GM19395 (cell line): ENCODE measurements around the gene SAMMSON.

Experiments
- ATAC-seq: cut with Tn5 transposase; IDR thresholded peaks from one replicate; pipeline ENCODE4 v1.9.1; 2021; ENCODE audit warnings: mild to moderate bottlenecking, moderate library complexity; ENCODE audit not compliant: unreplicated experiment

Gene SAMMSON

DNA sequence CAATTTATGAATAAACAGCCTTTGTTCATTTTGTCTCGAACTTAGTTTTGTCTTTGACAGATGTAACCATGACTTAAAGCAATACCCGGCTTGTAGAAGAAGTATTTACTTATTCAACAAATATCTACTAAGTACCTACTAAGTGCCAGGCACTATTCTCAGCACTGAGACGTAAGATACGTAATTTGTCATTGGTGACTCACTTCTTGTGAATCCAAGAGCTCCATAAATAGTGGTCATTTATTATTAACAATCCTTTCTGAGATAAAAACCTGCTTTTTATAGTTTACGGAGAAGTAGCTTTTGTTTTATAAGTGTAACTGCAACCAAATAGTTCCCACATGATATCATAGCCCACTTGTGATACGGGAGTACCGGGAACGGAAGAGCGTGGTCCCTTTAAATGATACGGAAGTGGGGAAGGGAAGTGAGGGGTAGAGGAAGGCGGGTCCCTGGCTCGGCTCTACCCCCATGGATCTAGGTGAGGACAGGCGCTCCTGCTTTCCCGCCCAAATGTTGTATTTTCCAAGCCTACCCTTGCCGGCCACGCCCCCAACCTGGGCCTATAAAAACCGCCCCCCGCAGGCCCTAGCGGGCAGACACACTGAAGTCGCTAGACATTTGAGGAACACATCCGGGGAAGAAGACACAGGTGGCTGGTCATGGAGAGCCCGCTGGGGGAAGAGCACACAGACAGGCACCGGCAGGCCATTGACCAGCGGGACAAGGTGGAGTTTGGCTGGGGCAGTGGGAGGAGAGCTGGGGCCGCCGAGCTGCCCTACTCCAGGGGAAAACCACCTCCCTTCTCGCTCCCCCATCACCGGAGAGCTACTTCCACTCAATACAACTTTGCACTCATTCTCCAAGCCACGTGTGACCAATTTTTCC is at the start of gene SAMMSON:
TSS of gene SAMMSON (plus strand) at position 594 of the 888 bp plus-strand sequence.
- ATAC-seq = no peak

DNA sequence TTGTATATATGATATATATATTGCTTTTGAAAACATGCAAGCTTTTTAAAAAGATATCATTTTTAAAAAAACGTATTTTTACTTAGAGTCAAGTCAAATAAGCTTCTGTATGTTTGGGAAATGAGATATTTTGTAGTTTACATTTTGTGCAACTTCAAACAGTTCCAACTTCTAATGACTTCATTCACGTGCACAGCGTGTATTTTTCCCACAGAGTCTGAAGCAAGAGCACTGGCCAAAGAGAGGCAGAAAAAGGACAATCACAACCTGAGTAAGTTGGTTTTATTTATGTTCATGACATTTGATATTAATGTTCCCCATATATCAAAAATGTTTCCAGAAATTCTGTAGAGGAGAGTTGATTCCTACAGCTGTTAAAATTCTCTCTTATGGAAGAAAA is 47.9 kb upstream of the SAMMSON start:
- ATAC-seq = no peak

GRCh38 chr3:69959581-69959980 is 40.0 kb upstream of the SAMMSON start:
- no peak for ATAC-seq

DNA sequence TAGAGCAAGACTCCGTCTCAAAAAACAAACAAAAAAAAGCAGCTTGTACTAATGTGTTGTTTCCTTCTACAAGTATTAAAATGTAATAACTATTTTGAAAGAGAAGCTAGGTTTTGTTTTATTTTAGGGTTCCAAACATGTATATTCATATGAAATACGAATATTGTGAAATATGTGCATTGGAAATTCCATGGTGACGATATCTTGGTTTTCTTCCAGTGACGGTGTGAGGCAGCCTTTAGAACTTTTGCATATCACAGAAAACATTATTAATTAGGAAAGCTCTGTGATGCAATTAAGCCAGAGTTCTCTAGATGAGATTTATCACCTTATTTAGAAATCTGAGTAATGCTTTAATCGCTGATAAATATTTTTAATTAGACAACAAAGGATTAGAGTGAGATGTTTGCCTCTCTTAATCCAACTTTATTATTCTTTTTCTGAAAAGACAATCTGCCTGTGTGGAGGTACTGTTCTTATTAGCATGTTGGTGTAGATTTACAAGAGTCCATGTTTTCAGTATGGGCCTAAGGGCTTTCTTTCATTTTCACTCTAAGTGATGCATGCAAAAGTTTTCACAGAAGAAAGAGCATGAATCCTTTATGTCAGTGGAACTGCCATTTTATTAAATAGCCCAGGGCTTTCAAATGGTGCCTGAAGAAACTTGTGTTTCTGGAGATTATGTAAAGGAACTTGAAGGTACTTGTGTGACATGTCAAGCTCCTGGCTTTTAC is 37.7 kb upstream of the SAMMSON start:
- ATAC-seq = no peak

- ATAC-seq = no peak
Observed at GRCh38 chr3:69963643-69964042, 35.9 kb upstream of the SAMMSON start.

DNA sequence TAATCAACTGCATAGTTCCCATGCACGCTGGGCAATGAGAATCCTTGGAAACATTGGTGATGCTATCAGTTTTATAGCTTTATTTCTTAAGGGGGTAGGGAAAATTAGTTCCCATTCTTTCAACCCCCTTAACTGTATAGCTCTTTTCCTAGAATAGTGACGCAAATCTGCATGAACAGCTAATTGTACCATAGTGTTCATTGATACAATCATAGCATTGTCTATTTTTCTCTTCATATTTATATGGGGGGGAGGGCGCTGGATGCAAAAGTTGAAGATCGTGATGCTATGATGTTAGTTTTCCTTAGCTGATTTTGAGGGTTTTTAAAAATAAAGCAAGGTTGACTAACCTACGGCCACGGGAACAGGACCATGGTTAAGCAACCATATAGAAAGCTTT is 32.4 kb upstream of the SAMMSON start:
- no peak for ATAC-seq

DNA sequence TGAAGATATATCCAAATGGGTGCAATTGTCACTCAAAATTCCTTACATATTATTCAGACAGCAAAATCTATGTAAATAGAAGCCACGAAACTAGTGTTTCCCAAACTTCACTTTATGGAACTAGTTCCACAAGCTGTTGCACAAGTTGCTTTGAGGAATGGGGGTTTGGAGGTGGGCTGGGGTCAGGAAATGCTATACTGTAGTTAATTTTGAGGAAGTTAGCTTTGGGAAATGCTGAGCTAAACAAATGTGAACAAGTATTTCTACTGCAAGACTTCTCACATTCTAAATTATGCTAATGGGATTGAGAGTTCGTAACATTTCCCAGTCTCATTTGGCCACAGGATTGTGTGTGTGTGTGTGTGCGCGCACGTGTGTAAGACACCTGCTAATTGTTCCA is 28.7 kb upstream of the SAMMSON start:
- ATAC-seq = no peak

GRCh38 chr3:69972672-69973071 is 26.9 kb upstream of the SAMMSON start:
- ATAC-seq = no peak

- no peak for ATAC-seq
Observed at GRCh38 chr3:69976021-69976420, 23.5 kb upstream of the SAMMSON start.

DNA sequence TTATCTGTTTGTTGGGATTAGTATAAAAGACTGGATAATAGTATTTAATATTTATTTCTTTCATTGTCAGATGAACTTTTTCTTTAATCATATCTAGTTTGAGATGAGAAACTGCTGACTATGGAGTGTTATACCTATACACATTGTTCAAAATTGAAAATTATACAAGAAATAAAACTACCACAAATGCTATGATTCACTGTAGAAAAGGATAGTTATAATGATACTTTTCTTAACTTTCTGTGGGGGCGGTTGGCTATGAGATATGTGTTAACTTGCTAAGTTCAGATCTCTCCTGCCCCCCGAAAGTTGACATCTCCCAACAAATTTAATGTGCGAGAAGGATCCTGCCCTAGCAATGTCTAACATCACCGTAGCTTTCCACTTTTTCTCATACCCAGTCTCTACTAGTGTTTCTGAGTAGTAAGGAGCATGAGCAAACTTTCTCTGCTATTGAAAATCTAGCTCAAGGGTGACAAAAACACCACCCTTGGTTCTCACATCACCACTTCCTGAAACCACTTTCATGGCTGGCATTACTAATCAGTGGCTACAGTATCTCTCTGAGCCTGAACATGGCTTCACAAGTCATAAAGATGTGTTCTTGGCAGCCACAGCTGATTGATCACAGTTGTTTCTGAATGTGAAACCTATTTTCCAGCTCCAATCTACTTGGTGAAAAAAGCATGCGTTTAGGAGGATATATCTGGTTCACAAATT is 15.8 kb upstream of the SAMMSON start:
- ATAC-seq = no peak

DNA sequence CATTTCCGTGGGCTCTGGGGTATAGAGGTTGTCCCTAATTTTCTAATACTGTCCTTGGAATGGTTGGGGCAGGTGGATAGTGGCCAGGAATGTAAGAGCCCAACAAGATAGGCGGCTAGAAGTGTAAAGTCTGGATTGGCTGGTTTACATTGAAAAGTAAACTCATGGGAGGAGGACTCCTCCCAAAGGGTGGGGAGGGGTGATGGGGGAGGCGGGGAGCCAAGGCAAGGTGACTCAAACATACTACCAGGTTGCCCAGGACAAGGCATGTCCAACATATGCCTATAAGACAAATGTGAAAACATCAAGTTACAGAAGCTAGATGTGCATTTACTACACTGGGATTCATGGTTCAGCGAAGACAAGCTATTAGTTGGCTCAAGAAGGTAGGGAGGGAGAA is 14.3 kb upstream of the SAMMSON start:
- no peak for ATAC-seq

DNA sequence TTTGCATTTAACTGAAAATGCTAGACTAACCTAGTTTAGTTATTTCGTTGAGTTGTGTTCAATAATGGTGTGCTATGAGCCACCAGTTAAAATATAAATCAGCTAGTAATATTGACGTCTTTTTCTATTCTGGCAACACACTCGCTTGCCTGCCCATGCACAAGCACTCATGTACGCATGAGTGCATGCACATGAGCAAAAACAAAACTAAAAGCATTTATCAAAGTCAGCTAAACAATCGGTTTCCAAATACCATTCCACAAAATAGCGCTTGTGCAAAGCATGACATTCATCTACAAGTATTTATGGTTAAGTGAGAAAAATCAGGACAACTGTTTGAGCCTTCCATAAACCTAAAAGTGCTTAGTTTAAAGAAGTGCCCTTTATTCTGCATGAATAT is 13.1 kb upstream of the SAMMSON start:
- ATAC-seq = no peak

- ATAC-seq = no peak
Observed at GRCh38 chr3:69987833-69988232, 11.7 kb upstream of the SAMMSON start.

- ATAC-seq = no peak
Observed at GRCh38 chr3:69993757-69994156, 5.8 kb upstream of the SAMMSON start.

DNA sequence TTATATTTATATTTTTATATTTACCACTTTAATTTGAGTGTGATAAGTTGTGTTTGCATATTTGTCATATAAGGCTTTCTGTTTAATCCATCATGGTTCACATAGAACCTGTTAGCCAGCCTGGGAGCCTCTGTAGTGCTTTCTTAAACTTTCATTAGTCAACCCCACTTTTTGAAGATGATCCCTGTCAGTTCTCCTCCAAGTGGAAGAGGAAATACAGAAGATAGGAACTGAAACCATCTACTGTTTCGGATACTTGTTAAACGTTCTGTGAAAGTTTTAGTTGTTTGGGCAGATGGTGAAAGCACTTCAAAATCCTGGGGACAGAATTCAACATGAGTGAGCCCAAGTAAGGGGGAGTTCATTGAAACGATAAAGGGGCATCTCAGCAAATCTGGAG is 4.6 kb upstream of the SAMMSON start:
- ATAC-seq = no peak

DNA sequence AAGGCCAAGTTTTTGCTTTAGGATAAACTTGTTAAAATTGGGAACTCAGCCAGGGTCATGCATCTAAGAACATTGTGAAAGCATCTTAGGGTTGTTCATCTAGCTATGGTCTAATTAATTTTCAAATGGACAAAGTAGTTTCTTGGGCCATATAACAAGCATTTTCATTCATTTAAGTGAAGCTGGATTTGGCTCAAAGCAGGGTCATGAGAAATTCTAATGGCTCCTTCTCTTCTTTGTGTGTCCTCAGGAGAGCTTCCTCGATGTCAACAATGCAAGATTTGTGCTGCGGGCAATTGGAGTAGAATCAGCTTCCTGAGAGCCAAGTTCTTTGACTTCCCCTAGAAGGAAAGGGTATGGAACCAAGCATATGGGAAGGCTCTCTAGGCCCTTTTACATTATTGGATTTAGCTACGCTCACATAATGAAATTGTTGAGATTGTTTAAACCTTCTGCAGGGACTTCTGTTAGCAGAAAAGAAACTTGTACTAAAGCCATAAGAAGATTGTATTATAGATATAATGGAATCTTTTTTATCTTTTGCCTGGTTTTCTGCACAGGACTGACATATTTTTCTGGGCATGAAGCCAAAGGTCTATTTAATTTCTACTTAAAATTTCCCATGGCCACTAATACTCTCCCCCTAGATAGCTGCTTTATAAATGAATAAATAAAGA is 1.8 kb upstream of the SAMMSON start:
- no peak for ATAC-seq

DNA sequence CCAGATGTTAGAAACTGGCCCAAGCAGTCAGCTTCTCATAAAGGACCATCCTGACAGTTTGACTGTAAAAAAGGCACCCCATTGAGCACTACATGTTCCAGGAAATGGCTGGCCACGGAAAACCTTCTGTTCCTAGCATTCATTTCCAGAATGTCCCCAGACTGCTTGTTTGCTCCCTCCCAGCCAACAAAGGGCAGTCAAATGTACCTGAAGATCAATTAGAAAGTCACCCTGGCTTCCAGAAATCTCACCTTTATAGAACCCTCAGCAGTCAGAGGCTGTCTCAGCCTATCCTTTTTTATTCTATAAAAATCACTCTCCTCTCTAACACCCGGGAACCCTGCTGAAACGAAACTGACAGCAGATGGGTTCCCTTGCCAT is 784 bp upstream of the SAMMSON start:
- ATAC-seq = no peak

DNA sequence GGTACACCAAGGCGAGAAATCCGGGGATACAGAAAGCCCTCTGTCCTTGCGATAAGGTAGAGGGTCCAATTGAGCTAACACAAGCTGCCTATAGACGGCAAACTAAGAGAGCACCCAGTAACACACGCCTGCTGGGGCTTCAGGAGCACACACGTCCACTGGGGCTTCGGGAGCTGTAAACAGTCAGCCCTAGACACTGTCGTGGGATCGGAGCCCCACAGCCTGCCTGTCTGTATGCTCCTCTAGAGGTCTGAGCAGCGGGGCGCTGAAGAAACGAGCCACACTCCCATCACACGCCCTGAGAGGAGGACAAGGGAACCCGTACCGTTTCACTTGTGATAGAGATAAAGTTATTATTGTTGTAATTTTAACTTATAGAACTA is 486 bp downstream of the SAMMSON start:
- no peak for ATAC-seq

DNA sequence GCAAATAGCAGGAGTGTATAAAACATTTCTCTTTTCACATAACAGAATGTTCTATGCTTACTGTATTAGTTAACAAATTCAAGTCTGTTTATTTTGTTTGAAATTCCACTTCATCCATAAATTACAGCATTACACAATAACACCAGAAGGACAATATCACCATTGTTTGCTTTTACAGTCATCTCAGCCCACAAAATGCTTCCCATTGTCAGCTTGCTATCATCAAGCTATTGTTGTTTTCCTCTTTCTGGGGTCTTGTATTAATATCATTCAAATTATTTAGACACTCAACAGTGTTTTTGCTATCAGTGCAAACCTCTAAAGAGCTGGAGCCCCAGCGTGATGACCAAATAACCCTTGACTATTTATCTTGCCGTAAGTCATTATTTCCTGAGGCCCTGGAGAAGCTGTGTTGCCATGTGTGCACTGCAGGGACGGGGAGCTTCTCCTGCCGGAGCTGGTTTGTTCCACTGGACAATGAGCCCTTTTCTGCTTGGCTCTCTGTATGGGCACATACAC is 1.1 kb downstream of the SAMMSON start:
- ATAC-seq = no peak

DNA sequence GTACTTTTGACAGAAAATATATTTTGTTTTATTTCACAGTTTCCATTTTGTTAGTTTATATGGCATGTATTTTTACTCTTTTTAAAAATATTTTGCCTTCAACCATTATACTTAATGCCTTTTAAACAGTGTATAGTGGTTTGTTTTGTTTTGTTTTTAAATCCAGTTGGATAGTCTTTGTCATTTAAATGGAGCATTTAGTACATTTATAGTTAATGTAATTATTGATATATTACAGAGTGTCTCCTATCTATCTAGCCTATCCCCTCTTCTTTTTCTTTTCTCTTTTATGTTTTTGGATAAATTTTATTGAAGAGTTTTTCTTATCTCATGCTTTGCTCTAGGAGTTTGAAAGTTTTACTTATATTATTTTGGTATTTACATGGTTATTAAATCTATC is 3.6 kb downstream of the SAMMSON start:
- ATAC-seq = no peak

GRCh38 chr3:70006089-70006488 is 6.6 kb downstream of the SAMMSON start:
- ATAC-seq = no peak
